Mesothelial cell of epicardium (in vitro differentiated cells): ENCODE results near the gene CYP2W1. TPM values are rescaled to one million over a fixed set of nuclear protein-coding genes. Genes with fewer than 3 reads are reported as not detected.

Experiments used
- DNase-seq, 2 experiments: peaks; one replicate each; pipeline ENCODE4 v3.0.0; 2021; ENCODE audit warnings: low spot score in 2 of 2; ENCODE audit not compliant: unreplicated experiment in 2 of 2
- H3K27ac Mint-ChIP-seq: 2 replicates; pipeline ENCODE4 v1.8.0; 2021; ENCODE audit warnings: mixed read lengths
- H3K27me3 Mint-ChIP-seq: 2 replicates; pipeline ENCODE4 v1.8.0; 2021; ENCODE audit warnings: low read depth, mixed read lengths
- H3K36me3 Mint-ChIP-seq: 2 replicates; pipeline ENCODE4 v1.8.0; 2021; ENCODE audit warnings: mixed read lengths
- H3K4me1 Mint-ChIP-seq: 2 replicates; pipeline ENCODE4 v1.8.0; 2021; ENCODE audit warnings: mixed read lengths
- H3K4me3 Mint-ChIP-seq: 2 replicates; pipeline ENCODE4 v1.8.0; 2021; ENCODE audit warnings: mild to moderate bottlenecking, moderate library complexity, mixed read lengths
- H3K9me3 Mint-ChIP-seq: 2 replicates; pipeline ENCODE4 v1.8.0; 2021; ENCODE audit warnings: mixed read lengths
- total RNA-seq: library from RNA; stranded (reverse); gene quantifications from 3 replicates; pipeline ENCODE4 v1.2.1, GENCODE V29; 2021
- TF ChIP-seq, protein P1 (sequence below): fragments of 200-600 bp; sonication (generic); IDR thresholded peaks from one replicate; pipeline ENCODE4 v1.5.0; 2021; ENCODE audit warnings: antibody characterized with exemption; ENCODE audit not compliant: unreplicated experiment

The CYP2W1 gene
- total RNA-seq, 1 donor from 2014 or later, result 5.6 TPM

DNA sequence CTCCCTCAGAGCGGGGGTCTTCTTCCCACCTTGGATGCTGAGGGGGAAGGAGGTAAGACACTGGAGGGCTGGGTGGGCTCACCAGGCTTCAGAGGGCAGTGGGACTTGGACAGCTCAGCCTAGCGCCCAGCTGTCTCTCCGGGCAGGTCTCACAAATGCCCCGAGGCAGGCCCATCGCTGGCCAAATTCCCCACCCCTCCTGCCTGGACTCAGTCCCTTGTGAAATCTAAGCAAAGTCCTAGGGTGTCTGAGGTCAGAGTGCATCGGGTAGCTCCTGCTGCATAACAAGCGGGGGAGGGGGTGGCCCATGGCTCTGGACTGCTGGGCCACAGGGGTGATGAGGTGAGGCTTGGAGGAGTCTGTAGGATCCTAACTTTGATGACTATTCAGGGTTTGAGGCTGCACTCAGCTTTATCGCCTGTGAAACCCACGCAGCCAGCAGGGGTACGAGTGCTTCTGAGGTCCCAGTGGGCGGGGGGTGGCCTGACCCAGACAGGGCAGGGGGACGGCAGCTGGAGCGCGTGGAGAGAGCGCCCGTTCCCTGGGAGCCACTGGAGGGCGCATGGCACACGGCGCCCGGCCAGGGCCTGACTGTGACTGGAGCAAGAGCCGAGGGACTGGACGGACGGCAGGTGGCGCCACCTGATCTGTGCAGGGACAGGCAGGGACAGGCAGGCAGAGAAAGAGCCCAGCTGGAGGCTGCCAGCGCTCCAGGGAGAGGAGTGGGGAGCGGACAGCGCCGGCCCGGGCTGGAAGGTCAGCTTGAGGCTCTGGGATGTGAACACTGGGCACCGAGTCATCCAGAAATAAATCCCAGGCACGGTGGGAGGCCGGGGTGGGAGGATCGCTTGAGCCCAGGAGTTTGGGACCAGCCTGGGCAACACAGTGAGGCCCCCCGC is 10.0 kb downstream of the CYP2W1 start:
- DNase-seq, result peak; percentile 93 to 97
- Mint-ChIP-seq H3K27ac (no peak overlapping the region), H3K36me3 (peaks cover 2% of the 10 kb centered on the region), H3K4me3 (no peak overlapping the region), H3K4me1 (peaks cover 11% of the 10 kb centered on the region), H3K9me3 (no peaks in the 10 kb centered on the region), H3K27me3 (no peaks in the 10 kb centered on the region)
- TF ChIP-seq, protein P1, sequence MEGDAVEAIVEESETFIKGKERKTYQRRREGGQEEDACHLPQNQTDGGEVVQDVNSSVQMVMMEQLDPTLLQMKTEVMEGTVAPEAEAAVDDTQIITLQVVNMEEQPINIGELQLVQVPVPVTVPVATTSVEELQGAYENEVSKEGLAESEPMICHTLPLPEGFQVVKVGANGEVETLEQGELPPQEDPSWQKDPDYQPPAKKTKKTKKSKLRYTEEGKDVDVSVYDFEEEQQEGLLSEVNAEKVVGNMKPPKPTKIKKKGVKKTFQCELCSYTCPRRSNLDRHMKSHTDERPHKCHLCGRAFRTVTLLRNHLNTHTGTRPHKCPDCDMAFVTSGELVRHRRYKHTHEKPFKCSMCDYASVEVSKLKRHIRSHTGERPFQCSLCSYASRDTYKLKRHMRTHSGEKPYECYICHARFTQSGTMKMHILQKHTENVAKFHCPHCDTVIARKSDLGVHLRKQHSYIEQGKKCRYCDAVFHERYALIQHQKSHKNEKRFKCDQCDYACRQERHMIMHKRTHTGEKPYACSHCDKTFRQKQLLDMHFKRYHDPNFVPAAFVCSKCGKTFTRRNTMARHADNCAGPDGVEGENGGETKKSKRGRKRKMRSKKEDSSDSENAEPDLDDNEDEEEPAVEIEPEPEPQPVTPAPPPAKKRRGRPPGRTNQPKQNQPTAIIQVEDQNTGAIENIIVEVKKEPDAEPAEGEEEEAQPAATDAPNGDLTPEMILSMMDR, result peak; percentile 97

DNA sequence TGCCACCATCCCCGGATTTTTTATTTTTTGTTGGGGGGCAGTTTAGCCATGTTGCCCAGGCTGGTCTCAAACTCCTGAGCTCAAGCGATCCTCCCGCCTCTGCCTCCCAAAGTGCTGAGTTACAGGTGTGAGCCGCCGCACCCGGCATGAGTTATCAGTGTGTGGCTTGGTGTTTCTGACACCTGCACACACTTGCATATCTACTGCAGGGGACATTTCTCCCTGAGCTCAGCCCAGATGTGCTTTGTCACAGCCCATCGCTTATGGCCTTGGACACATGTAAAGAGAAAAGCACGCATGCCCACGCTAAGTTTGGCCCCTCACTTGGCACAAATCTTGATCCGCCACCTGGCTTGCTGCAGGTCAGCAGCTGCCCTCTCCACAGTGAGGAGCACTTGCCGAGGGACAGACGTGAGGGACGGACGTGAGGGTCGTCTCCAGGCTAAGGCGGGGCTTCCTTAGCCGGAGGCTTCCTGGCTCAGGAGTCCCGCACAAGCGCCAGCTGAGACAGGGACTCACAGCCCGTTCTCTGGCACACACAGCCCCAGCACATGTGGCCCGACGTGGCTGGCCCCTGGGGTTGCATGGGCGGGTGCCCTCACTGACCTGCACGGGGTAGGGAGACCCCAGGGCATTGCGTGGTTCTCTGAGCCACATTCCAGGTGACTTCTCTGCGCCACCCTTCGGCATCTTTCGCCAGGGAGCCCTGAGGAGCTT is 11.8 kb downstream of the CYP2W1 start:
- Mint-ChIP-seq H3K27ac (no peak overlapping the region), H3K4me3 (no peak overlapping the region), H3K9me3 (no peaks in the 10 kb centered on the region), H3K27me3 (no peaks in the 10 kb centered on the region), H3K4me1 (peaks cover 11% of the 10 kb centered on the region), H3K36me3 (peaks cover 2% of the 10 kb centered on the region)
- TF ChIP-seq, protein P1, result no peak
- DNase-seq, result no peak

DNA sequence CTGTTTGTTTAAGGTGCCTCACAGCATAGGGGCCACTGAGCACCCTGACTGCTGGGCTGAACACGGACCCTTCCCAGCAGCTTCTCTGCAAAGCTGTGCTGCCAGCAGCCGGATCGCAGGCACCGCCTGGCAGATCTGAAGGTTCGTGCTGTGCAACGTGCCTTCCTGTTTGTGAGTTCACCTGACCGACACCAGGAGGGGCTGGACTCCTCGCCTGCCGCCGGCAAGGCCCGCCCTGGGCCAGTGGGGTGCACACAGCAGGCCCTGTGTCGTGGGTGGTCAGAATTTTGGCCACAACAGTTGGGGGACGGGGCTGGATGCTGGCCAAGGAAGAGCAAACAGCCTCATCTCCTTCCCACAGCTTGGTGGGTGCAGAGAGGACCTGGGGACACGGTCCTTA is 12.6 kb downstream of the CYP2W1 start:
- Mint-ChIP-seq H3K36me3 (peaks cover 2% of the 10 kb centered on the region), H3K4me1 (peaks cover 11% of the 10 kb centered on the region), H3K4me3 (no peak overlapping the region), H3K27me3 (no peaks in the 10 kb centered on the region), H3K9me3 (no peaks in the 10 kb centered on the region), H3K27ac (no peak overlapping the region)
- TF ChIP-seq, protein P1, result no peak
- no peak for DNase-seq

DNA sequence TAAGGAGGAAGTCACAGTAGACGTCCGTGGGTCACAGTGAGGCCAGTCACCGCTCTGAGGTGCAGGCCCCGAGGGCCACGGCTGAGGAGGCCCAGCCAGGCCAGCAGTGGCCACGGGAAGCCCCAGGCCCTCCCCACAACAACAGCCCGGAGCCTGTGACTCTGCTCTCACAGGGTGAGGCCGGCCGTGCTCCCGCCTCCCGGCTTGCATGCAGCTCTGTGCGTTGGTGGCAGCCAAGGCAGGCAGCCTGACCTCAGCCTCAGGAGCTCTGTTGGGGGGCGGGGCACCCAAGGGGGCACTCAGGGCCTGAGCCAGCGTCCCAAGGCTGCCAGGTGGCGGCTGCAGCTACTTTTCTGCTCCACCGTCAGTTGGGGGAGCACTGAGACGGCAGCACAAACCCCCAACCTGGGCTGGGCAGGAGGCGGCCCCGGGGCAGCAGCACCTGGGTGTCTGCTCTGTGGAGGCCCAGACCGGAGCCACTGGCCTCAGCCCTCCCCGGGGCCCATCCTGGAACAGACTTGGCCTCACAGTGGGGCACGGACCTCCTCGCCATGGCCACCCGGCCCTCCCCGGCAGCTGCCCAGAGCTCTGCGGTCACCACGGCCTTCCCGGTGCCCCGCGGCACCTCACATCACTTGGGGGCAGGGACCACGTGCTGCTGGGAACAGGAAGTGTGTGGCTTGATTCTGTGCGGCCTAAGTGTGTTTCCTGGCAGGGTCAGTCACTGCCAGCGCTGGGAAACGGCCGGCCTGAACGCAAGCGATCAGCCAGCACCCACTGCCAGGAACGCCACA is 13.3 kb downstream of the CYP2W1 start:
- Mint-ChIP-seq H3K4me1 (peaks cover 11% of the 10 kb centered on the region), H3K27ac (no peak overlapping the region), H3K36me3 (peaks cover 2% of the 10 kb centered on the region), H3K9me3 (no peaks in the 10 kb centered on the region), H3K4me3 (no peak overlapping the region), H3K27me3 (no peaks in the 10 kb centered on the region)
- no peak for DNase-seq
- TF ChIP-seq, protein P1, result no peak

DNA sequence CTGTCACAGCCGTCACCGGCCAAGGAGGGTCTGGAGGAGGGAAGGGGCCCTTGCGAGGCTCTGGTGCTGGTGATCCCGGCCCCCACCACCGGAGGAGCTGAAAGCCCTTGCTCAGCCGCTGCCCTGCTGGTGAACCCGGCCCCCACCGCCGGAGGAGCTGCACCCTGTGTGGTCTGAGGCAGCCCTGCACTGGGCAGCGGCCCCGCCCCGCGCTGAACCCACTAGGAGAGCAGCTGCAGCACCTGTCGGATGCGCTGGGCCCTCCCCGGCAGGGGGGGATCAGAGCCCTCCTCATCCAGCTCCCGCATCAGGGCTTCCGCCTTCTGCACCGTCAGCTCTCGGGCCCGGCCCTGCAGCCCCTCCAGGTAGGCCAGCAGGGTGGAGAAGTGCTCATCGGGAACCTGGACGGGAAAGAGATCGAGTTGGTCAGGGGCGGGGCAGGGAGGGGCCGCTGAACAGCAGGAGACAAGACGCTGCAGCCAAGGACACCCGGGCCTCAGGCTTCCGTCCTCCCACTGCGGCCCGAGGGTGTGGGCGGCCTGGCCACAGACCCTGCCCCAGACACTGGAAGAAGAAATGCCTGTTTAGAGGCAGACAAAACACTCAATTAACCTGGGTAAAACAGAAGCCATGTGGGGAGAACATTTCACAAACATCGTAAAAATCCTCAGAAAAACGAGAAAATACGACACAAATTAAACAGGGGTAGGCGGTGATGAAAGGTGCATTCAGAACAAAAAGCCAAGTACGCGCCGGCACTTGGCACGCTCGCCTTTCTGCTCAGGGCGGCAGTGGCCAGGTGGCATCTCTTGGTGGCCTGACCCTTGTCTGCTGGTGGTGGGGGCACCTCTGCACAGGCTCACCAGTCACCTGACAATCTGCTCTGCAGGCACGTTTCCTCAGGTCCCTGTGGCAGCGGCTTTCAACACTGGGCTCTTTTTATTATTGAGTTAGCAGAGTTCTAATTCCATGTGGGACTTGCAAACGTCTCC is 14.7 kb downstream of the CYP2W1 start:
- H3K27me3 Mint-ChIP-seq, result no peaks in the 10 kb centered on the region
- H3K4me1 Mint-ChIP-seq, result peaks cover 11% of the 10 kb centered on the region
- TF ChIP-seq, protein P1, result no peak
- DNase-seq, result no peak
- H3K9me3 Mint-ChIP-seq, result no peaks in the 10 kb centered on the region
- H3K4me3 Mint-ChIP-seq, result no peak overlapping the region
- H3K27ac Mint-ChIP-seq, result peak overlapping the region; percentile 25
- peaks cover 2% of the 10 kb centered on the region for H3K36me3 Mint-ChIP-seq
